NCI-H748 (cell line): ENCODE measurements around the gene ATP2B2.

Experiments
- DNase-seq: peaks from one replicate; lab custom pipeline; 2025; ENCODE audit not compliant: unreplicated experiment; lab: John Stamatoyannopoulos, UW

The ATP2B2 gene

DNA sequence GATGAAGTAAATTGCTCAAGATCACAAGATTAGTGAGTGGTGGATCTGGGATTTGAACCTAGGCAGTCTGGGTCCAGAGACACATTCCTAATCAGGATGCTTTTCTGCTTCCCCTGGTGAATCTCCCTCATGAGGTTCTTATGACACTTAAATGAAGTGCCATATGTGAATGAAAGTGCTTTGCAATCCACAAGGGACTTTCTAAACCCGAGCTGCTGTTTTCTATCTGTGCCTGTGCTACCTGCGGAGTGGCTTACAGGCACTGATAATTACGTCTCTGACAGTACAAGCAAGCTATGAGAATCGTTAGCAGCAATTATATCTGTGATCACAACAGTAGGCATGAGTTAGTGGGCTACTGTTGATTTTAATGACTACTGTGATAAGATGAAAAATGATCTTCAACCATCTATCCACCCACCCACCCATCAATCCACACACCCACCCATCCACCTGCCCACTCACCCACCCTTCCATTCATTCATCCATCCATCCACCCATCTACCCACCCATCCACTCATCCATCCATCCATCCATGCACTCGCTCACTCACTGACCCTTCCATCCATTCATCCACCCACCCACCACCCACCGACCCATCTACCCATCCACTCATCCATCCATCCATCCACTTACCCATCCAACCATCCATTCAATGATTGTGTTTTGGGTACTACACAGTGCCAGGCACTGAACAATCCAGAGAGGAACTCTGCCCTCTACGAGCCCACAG lies 51.8 kb downstream of the ATP2B2 start:
- DNase-seq, result no peak

DNA sequence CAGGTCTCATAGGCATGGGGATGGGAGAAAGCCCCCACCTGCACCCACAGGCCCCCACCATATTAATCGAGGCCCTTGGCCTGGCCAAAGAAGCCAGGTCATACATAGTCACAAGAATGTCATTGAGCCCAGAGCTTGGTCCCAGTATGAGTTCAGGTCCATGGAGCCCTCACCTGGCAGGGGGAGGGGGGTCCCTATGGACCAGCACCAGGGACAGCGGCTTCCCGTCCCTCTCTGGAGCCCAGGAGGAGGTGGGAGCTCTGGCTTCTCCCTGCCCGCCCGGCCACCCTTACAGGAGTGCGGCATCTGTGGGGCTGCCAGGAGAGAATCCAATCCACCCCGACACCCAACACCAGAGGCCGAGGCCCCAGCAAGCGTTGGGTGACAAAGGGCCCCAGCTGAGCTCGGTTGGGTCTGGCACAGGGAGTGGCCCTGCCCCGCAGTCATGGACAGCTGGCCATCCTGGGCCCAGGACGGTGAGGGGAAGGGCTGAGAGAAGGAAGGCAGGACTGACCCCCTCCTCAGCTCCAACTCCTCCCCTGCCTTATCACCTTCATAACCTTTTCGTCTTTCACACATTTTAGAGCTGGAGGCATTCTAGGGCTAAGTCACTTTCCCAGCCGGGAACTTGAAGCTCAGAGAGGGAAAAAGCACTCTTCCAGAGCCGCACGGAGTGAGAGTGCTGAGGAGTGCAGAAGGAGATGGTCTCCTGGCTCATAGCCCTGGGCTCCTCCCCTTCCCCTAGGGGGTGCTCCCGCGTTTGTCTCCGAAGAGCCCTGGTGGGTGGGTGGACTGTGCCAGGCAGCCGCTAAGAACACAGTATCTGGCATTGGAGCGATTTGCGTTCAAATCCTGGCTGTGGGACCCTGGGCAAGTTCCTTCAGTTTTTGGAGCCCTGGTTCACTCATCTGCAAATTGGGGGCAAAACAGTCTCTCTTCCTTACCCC lies 54.6 kb downstream of the ATP2B2 start:
- no peak for DNase-seq

DNA sequence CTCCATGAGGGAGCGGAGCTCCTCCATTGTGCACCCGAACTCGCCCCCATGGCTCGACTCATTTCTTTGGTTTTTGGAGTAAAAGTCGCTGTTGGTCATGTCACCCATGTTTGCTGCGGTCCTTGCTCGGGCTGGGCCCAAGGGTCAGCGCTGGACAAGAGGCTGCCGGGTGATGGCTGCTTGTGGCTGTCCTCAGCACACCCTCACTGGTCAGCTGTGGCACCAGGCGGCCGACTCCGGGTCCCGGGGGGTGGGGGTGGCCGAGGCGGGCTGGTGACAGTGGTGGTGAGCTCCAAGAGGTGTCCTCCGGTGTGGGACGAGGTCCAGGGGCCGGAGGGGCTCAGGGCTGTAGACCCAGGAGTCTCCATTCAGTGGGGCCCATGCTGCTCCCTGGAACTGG lies 56.0 kb downstream of the ATP2B2 start:
- no peak for DNase-seq

DNA sequence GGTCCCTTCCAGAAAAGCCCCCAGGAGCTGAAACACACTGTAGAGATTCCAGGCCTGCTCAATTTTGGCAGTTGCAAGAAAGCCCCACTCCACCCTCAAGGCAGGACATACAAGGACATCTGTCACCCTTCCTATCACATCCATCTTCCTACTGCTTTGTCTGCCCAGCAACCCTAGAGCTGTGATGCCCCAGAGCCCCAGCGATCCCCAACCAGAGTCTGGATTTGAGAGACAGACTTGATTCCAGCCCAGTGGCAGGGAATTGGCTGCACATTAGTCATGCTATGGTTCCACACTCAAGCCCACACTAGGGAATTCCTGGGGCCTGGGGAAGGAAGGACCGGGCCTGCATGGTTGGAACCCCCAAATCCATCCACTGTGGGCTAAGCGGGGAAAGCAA lies 56.8 kb downstream of the ATP2B2 start:
- no peak for DNase-seq

DNA sequence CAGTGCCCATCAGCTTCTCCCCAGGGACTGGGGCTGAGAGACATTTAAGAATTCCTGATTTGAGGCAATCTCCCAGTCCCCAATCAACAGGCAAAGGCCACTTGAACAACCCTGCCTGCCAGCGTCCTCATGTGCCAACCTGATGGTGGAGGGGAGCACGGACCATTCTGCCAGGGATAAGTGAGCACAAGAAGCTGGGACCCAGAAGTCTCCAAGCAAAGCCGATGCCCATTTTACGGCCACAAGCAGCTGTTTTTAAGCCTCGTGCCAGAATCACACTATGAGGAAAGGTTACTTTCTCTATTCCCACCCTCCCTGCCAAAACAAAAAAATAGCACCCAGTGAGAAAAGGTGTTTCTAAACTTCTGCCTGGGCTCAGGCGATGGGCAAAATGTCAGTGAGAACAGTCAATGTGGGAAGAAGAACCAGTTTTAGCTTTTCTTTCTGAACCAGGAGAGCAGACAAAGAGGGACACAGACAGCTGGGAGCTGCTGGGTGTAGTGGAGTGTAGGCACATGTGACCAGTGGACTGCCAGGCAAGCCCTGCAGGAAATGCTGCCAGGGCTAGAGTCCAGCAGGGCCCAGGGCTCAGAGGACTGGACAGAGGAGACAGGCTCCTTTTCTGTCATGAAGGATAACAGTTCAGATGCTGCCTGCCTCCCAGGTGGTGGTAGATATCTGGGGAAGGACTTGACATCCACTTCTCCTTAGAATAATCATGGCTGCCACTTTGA lies 57.7 kb downstream of the ATP2B2 start:
- no peak for DNase-seq

DNA sequence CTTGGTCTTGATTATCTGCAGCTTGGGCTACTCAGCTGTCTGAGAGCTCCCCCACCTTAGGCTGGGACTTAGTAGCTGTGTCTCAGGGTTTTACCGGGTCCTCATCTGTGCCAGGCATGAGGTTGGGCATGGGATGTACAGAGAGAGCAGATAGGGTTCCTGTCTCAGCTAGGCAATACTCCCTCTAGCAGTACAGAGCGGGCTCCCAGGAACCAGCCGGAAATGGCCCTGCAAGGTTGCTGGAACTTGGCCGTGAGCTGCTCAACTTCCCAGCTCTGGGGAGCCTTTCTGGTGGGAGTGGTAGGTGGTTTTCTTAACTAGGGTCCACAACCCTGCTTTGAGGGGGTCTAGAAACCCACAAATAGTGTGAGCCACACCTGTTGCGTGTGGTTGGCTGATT lies 58.3 kb downstream of the ATP2B2 start:
- DNase-seq, result no peak

DNA sequence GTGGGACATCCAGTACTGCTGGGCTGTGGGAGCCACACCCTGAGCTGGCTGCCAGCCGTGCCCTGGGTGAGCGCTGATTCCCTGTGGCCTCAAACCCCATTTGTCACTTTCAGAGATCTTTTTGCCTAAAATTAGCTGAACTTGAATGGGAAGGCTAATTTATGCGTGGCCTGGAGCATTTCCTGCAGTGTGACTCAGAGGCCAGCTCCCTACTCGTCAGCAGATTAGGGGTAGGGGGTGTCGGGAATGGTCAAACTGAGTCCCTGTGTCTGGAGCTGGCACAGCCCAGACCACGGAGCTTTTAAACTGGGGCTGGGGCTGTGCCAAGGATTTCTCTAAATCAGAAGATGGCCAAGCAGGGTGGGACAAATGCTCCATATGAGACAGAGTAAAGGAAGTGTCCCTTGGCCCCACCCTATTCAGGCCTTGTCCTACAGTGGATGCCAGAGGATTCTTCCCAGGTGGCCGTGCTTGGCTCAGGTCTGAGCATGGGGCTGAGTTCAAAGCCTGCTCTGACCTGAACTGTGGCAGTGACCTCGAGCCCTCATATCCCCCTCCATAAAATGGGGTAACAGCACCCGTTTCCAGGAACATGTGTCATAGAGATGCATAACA lies 59.7 kb downstream of the ATP2B2 start:
- no peak for DNase-seq

DNA sequence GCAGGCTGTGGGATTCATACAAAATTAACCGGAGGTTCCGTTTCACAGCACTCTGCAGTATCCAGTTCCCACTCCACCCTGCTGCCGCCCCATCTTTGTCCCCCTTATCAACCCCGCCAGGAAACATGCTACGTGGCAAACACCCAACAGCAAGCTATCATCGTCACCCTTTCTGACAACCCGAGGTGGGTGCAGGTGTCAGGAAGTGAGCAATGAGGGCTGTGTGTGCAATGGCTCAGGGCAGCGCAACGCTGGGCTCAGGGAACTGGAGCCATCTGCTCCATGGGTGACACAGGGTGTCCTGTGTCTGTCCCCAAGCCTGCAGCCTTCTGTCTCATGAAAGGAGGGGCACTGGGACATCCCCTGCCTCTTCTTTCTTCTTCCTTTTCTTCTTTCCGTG lies 60.9 kb downstream of the ATP2B2 start:
- no peak for DNase-seq

DNA sequence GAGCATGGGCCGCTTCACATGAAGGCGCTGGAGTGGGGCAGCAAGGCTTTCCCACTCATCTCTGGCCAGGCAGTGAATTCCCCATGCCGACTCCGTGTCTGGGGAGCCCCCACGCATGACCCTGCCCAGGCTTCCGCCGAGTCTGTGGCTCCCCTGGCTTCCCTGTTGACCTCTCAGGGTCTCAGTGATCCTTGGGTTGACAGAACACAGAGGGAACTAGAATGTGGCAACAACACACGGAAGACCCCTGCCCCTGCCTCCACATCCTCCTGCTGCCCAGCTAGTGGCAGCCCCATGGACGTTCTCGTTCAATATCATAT lies 61.3 kb downstream of the ATP2B2 start:
- no peak for DNase-seq

DNA sequence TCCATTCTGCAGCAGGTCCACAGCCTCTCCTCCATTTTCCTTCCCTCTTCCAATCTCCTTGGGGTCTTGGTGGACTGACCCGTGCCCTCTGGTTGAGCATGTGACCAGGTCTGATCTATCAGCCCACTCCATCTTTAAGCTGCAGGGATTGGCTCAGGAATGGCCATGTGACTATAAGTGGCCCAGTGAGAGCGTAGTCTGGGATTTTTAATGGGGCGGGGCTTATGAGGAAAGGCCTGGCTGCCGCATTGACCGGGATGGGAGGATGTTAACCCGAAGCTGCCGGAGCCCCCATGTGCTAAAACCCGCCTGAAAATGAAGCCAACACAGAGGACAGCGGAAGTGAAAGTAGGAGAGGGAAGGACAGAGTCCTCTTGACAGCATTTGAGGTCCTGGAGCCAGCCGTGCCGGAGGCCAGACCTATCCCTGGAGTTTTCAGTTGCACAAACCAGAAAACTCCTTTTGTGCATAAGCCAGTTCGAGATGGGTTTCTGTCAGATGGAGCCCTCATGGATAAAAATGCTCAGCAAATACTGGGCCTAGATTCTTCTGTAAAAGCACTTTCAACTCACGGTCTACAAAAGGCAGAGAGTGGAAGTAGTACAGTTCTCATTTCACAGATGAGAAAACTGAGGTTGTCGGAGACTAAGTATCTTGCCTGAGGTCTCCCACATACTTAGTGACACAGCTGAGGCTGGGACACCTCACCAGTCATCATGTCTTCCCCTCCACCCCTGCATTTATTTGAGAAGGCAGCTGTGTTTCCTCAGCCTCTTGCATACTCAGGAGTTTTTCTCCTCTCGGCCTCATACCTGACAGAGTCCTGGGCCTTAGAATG lies 61.9 kb downstream of the ATP2B2 start:
- DNase-seq, result no peak

DNA sequence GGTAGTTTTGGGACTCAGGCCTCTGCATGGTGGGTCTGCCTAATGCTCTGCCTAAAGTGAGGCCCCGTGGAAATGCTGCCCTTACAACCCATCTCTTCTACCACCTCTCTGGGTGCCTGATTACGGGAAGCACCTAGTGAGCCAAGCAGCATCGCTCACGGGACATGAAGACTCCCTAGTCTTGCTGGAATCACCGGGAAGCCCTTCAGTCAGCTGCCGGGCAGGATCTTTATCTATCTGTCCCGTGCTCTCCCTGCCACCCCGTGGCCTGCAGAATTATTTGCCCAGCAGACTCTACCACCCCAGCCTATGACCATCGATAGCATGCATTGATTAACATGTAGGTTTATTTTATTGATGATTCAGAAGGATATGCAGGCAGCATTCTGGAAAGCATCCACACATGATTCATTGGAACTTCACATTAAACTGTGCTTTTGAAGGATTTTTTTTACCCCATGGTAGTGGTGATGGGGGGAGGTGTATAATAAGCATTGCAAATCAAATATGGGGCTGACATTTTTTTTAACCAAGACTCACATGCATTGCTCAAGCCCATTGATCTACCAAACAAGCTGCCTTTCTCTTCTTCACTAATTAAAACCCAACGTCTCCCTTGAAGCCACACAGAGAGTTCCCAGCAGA lies 63.1 kb downstream of the ATP2B2 start:
- DNase-seq, result no peak

DNA sequence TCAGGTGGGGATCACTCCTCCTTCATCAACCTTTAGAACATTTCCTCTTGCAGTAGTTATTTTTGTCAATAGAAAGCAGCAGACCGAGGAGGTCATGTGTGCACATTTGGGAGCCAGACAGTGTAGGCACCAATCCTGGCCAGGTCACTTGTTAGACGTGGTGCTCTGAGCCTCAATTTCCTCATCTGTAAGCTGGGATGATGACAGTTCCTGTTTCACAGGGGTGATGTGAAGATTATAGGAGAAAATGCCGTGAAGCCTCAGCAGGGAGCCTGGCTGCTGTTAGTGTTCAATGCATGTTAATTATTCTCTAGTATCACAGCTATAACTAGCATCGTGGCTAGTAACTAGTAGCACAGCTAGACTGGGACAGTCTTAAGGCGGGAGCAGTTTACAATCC lies 64.7 kb downstream of the ATP2B2 start:
- DNase-seq, result no peak

DNA sequence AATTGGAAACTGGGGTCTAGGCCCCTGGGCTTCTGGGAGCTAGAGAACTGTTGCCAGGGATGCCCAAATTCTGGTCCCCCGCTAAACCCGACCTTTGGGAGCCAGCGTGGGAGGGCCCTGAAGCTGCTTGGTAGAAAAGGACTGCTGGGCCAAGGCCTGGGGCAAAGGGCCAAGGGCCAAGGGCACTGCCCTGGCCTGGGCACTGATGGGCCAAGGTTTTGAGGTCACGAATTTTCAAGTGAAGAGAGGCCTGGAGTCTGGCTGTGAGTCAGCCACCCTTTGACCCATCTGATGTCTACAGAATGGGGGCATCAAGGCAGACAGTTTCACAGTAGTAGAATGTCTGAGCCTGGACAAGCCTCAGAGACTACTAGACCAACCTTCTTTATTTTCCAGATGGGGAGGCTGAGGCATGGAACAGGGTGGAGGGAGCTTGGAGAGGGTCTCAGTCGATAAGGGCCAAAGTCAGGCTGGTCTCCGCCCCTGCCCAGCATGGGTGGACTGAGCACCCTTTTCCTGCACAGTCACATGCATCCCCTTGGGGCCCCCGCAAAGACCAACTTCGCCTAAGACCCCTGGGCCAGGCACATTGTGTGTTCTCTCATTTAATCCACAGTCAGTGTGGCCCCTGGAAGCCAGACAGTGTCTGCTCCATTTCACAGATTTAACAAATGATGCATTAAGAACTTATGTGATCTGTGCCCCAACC lies 66.3 kb downstream of the ATP2B2 start:
- DNase-seq, result no peak

DNA sequence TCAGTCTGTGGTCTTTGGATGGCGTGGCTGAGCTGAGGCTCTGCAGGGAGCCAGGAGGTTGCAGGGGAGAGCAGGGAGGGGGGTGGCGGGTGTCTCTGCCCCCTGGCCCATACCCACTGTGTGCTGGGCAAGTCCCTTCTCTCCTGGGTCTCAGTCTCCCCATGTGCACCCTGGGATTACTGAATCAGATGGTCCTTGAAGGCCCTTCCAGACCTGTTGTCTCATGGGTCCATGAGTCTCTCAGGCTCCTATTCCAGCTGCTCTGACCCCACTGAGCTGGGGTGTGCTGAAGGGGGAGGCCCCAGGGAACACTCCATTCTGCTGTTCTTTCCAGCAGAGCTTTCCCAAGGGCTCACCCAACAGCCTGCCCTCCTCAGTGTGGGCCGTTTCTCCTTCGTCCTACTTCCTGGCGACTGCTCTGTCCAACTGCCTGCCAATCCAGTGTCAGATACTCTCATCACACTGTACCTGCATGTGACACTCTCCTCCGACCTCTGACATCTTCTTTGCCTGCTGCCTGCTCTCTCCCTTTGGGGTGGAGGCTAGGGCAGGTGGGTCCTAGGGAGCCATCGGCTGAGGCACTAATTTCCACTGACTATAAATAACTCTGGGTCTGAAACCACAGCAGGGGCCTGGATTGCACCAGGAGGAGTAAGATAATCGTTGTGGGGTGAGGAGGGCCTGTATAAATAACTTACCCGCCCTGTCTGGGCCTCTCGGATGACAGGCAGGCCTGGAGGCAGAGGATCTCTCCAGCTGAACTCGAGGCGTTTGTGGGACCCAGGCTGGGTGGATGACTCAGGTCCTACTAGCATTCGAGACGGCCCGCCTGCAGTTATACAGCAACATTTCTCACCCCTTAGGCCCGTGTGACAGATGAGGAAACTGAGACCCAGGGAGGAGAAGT lies 67.1 kb downstream of the ATP2B2 start:
- DNase-seq, result no peak

DNA sequence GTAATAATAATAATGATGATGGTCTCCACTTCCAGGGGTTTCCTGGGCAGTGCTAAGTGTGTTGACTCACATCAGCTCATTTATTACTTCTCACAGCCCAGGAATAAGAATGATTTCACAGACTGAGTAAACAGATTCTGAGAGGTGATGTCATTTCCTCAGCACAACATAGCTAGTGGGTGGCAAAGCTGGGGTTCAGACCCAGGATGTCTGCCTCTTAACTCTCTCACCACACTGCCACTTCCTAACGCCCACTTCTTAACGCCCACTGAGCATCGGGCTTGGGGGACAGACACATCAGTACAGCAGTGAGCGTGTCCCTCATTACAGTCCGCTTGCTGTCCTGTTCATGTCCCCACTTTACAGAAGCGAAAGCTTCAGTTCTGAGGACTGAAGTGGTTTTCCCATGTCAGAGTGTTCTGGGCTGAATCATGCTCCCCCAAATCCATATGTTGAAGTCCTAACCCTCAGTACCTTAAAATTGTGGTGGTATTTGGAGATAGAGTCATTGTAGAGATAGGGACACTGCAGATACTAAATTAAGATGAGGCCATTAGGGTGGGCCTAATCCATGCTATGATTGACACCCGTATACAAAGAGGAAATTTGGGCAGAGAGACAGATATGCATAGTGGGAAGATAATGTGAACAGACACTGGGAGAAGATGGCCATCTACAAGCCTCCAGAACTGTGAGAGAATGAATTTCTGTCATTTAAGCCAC lies 68.0 kb downstream of the ATP2B2 start:
- DNase-seq, result no peak

DNA sequence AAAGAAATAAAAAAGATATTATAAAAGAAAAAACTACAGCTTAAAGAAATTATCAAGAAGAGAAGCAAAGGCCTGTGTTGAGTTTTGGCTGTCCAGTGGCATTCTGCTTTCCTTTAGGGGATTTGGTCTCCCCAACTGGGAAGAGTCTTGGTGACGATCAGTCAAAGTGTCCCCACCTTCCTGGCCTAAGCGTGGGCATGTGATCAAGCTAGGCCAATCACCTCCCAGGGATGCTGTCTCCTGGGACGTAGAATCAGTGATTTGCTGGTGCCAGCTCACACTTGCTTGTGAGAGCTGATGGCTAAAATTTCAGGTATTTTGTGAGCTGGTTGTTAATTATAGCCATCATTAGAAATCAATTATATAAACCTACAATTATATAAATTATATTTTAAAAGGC lies 69.5 kb downstream of the ATP2B2 start:
- DNase-seq, result no peak

DNA sequence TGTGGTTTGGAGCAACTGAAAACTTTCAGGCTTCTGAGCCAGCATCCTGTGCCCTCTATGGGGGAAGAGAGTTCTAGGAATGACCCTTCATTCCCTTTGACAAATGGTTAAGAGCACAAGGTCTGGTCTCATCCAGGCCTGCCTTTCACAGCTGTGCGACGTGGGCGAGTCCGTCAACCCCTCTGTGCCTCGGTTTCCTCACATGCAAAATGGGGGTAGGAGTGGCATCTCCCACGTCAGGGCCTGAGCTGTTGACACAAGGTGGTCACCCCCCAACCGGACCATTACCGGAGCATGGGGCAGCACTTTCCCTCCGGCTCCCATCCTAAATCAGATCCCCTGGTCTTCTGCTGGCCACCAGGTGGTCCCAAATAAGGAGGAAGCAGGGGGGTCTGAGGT lies 70.4 kb downstream of the ATP2B2 start:
- no peak for DNase-seq
